ENCODE data around the gene HBEGF.
"Not testable (repeated sequence)": the region's sequence is repeated elsewhere in the genome, so short reads cannot be mapped to it uniquely, and the experiment has no call there.

Gene HBEGF

DNA sequence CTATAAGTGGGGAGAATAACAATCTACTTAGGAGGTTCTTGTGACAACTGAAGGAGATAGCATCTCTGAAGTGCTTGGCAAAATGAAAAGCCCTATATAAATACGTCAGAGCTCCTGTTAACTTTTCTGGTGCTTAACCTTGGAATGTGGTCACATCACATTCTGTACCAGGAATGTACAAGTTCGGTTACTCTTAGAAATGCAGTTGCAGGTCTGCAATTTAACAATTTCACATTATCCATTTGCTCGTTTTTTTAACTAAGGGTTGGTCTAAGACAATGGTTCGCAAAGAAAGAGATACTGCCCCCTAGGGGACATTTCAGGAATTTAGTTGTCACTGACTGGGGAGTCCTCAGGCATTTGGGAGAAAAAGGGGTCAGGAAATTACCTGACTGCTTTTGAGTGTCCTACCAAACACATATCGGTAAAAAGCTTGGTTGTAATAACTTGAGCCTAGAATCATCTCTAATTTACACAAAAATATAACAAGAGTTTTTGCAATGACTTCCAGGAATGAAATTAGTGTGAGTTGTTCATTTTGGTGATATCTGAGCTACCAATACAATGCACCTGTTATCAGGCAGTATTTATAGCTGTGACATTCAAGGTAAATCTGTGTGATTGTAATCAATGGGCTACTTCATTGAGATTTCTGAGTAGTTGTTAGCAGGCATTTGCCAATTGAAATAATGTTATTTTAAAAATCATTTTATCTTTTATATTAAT, 5.4 kb upstream of the HBEGF start:
- Histone ChIP-seq H3K9me3 (ENCODE audit: control insufficient read depth, insufficient read depth, low read length) (no peaks in the 10 kb centered on the region), H3K9ac (ENCODE audit: low read depth, low read length) (no peak overlapping the region), H3K4me1 (ENCODE audit: insufficient read depth, low read length) (peaks cover 12% of the 10 kb centered on the region; the same call in 1 of the 2 replicates), H3K36me3 (ENCODE audit: insufficient read depth, low read length) (no peaks in the 10 kb centered on the region)

DNA sequence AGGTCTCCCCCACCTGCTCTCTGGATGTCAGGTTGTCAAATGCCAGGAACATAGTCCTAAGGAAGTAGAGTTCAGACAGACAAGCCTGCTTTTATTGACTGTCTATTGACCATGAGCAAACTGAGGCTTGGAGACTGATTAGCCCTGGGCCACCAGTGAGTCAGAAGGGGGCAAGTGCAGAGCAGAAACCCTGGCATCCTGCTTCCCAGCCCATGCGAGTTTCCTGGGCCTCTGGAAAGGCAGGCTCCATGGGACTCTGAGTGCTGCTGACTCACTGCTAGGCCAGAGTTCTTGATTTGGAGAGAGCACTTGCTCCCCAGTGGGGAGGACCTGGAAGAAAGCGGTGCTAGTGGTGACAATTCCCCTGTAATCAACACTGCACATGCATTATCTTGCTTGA, 2.8 kb upstream of the HBEGF start:
- no peaks in the 10 kb centered on the region for H3K36me3 ChIP-seq (ENCODE audit: insufficient read depth, low read length)
- peaks cover 17% of the 10 kb centered on the region for H3K4me1 ChIP-seq (ENCODE audit: insufficient read depth, low read length)
- no peaks in the 10 kb centered on the region for H3K9me3 ChIP-seq (ENCODE audit: control insufficient read depth, insufficient read depth, low read length)
- no peak overlapping the region for H3K9ac ChIP-seq (ENCODE audit: low read depth, low read length)

DNA sequence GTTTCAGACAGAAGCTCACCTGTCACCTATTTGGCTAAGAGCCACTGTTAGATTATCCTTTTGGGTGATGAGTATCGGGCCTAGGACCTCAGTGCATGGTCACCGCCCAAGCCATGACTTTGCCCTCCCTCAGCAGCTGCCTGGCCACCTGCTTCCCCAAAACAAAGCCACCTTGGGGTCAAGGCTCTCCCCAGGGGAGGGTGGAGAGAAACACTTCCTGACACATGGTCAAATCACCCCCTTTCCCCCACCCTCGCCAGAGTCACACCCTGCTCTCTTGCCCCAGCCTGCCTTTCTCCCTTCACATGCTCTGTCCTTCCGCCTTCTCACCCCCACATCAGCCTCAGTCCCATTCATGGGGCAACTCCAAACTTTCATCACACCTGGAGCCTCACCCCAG, 1.7 kb upstream of the HBEGF start:
- H3K9ac ChIP-seq (ENCODE audit: low read depth, low read length) = no peak overlapping the region
- H3K9me3 ChIP-seq (ENCODE audit: control insufficient read depth, insufficient read depth, low read length) = no peaks in the 10 kb centered on the region
- H3K4me1 ChIP-seq (ENCODE audit: insufficient read depth, low read length) = peaks cover 17% of the 10 kb centered on the region
- no peaks in the 10 kb centered on the region for H3K36me3 ChIP-seq (ENCODE audit: insufficient read depth, low read length)

DNA sequence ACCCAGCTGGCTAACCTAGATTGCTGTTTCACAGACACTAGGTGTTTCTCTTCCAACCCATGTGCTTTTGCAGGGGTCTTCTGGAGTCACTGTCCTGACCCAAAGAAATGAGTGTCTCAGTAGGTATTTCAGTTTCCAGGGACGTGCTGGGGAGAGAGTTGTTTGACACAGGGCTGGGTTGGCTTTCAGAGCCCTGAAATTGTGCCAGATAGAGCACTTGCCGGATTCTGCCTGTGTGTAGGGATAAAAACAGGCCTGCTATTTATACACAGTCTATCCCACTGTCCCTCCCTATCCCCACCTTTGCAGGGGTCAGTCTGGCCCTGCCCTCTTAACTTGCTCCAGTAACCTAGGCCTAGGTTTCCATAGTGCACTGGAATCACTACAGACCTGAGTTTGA, 957 bp upstream of the HBEGF start:
- no peak overlapping the region for H3K9ac ChIP-seq (ENCODE audit: low read depth, low read length)
- H3K4me1 ChIP-seq (ENCODE audit: insufficient read depth, low read length) = peaks cover 17% of the 10 kb centered on the region
- H3K36me3 ChIP-seq (ENCODE audit: insufficient read depth, low read length) = no peaks in the 10 kb centered on the region
- H3K9me3 ChIP-seq (ENCODE audit: control insufficient read depth, insufficient read depth, low read length) = no peaks in the 10 kb centered on the region

DNA sequence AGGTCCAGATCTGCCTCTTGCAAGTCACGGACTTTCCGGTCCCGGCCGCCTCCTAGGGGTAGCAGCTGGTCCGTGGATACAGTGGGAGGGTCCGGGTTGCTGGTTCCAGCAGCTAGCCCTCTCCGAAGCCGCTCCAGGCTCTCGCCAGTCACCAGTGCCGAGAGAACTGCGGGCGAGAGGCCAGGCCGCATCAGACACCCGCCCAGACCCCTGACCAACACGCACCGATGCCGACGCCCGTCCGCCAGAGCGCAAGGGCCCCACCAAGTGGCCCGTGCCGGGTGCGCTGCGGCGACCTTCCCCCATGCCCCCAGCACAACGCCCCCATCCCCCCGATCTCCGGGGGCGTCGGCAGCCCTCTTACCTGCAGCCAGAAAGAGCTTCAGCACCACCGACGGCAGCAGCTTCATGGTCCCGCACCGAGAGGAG, 470 bp downstream of the HBEGF start:
- Histone ChIP-seq H3K36me3 (ENCODE audit: insufficient read depth, low read length) (no peaks in the 10 kb centered on the region), H3K4me1 (ENCODE audit: insufficient read depth, low read length) (peaks cover 17% of the 10 kb centered on the region), H3K9me3 (ENCODE audit: control insufficient read depth, insufficient read depth, low read length) (no peaks in the 10 kb centered on the region), H3K9ac (ENCODE audit: low read depth, low read length) (peak overlapping the region; percentile 66; the same call in 1 of the 2 replicates)

DNA sequence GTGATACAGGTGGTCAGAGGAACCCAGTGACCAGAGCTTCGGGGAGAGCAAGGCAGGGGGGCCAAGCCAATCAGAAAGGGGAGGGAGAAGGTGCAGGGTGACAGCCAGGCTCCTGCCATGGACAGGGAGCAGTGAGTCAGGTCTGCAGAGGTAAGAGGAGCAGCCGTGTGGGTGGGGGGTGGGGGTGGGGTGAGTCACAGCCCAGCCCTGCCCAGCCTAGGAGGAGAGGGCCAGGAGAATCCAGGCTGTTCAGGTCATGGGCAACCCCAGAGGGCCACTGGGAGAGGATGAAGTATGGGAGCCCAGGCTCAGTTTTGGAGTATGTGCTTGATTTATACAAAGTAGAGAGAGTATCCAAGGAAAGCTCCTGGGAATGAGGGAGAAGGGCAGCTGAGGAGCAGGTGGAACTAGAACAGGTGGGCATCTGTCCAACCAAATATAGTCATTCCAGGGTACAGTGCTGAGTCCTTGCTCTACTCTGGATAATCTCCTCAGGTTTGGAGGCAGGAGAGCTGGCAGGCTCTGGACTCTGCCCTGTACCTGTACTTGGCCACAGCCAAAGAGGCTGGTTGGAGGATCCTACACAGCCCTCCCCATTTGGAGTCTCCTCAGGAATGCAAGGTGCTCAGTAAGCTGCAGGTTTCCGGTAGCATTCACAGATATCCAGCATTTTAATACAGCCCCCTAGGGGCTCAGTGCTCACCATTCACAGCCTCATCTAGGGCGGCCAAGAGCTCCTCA, 1.6 kb downstream of the HBEGF start:
- H3K9me3 ChIP-seq (ENCODE audit: control insufficient read depth, insufficient read depth, low read length) = no peaks in the 10 kb centered on the region
- peaks cover 17% of the 10 kb centered on the region for H3K4me1 ChIP-seq (ENCODE audit: insufficient read depth, low read length)
- H3K9ac ChIP-seq (ENCODE audit: low read depth, low read length) = peak overlapping the region; percentile 22; the same call in 1 of the 2 replicates
- H3K36me3 ChIP-seq (ENCODE audit: insufficient read depth, low read length) = no peaks in the 10 kb centered on the region

DNA sequence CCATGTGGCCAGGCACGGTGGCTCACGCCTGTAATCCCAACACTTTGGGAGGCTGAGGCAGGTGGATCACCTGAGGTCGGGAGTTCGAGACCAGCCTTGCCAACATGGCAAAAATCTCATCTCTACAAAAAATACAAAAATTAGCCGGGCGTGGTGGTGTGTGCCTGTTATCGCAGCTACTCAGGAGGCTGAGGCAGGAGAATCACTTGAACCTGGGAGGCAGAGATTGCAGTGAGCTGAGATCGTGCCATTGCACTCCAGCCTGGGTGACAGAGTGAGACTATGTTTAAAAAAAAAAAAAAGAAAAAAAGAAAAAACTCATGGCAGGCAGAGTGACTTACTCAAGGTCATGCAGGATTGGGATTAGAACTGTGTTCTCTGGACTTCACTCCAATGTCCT, 2.6 kb downstream of the HBEGF start:
- not testable (repeated sequence) for H3K36me3 ChIP-seq (ENCODE audit: insufficient read depth, low read length); H3K9ac ChIP-seq (ENCODE audit: low read depth, low read length)

DNA sequence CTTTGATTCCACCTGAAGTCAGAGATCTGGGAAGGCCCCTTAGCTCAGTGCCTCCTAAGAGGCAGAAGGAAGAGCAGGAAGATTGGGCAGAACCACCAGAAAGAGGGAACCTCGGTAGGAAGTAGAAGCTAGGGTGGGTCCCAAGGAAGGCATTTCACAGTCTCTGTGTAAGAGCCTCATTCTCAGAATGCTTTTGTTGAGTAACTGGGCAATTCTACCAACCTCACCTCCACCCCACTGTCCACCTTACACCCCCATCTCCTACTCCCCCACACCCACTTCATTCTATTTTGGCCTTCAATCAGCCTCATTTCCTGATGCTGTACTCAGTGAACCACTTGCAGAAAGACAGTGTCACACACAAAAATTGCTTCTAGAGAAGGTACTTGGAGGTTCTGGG, 3.5 kb downstream of the HBEGF start:
- peaks cover 9% of the 10 kb centered on the region for H3K4me1 ChIP-seq (ENCODE audit: insufficient read depth, low read length)

More for the DNA sequence above, 2.6 kb downstream of the HBEGF start:
- not testable (repeated sequence) for H3K9me3 ChIP-seq (ENCODE audit: control insufficient read depth, insufficient read depth, low read length); H3K4me1 ChIP-seq (ENCODE audit: insufficient read depth, low read length)

DNA sequence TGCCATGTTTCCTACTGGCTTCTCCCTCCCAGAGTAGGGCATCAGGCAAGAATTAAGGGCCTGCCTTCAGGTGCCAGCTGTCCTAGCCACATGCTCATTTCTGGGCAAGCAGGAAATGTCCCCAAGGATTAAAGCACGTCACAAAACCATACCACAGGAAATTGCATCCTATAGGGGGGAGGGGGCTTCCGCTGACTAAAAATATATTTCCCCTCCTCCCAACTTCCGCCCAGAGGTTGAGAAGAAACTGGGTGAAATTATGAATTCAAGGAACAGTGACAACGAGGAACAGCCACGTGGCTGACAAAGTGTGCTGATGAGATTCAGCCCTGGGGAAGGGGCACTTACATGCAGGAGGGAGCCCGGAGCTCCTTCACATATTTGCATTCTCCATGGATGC, 4.1 kb downstream of the HBEGF start:
- Histone ChIP-seq H3K36me3 (ENCODE audit: insufficient read depth, low read length) (no peaks in the 10 kb centered on the region), H3K9ac (ENCODE audit: low read depth, low read length) (no peak overlapping the region), H3K4me1 (ENCODE audit: insufficient read depth, low read length) (peaks cover 9% of the 10 kb centered on the region), H3K9me3 (ENCODE audit: control insufficient read depth, insufficient read depth, low read length) (no peaks in the 10 kb centered on the region)

More for the DNA sequence above, 3.5 kb downstream of the HBEGF start:
- H3K9me3 ChIP-seq (ENCODE audit: control insufficient read depth, insufficient read depth, low read length) = no peaks in the 10 kb centered on the region
- H3K9ac ChIP-seq (ENCODE audit: low read depth, low read length) = no peak overlapping the region
- H3K36me3 ChIP-seq (ENCODE audit: insufficient read depth, low read length) = no peaks in the 10 kb centered on the region

DNA sequence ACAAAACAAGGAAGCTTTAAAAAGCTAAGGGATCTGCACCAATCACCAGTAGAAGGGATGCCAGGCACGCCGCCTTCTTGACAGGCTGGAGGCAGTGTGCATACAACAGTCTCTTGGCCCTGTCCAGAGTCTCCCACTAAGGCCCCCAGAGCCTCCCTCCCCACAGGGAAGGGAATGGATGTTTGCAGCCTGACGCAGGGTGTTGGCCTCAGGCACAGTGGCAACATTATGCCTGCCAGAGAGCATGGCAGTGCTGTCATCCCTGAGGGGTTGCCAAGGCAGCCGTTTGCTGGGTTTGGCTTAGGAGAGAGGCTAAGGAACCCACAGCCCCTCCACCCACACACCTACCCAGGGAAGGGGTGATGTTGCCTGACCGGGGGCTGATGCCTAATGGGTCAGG, 4.8 kb downstream of the HBEGF start:
- H3K9me3 ChIP-seq (ENCODE audit: control insufficient read depth, insufficient read depth, low read length) = no peaks in the 10 kb centered on the region
- H3K4me1 ChIP-seq (ENCODE audit: insufficient read depth, low read length) = peaks cover 5% of the 10 kb centered on the region
- no peak overlapping the region for H3K9ac ChIP-seq (ENCODE audit: low read depth, low read length)
- no peaks in the 10 kb centered on the region for H3K36me3 ChIP-seq (ENCODE audit: insufficient read depth, low read length)

DNA sequence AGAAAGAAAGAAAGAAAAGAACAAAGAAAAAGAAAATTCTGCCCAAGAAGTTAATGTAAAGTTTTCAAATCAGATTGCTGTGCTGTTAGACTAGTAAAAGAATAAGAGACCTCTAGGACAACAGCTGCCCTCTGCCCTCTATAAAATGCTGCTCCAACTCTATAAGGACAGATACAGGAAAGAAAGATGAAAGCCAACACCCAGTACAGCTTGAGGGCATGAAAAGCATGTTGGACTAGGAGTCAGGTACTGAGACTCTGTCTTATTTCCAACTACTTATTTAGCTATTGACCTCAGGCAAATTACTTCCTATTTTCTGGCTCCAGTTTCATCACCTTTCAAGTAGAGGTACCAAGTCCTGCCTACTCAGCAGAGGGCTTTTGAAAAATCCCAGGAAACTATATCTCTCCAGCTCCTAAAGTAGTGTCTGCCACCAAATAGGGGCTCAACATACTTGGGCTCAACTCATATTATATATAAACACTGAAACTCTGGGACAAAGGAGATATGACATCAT, 5.7 kb downstream of the HBEGF start:
- no peak overlapping the region for H3K9ac ChIP-seq (ENCODE audit: low read depth, low read length)
- peaks cover 5% of the 10 kb centered on the region for H3K4me1 ChIP-seq (ENCODE audit: insufficient read depth, low read length)
- no peaks in the 10 kb centered on the region for H3K36me3 ChIP-seq (ENCODE audit: insufficient read depth, low read length)
- H3K9me3 ChIP-seq (ENCODE audit: control insufficient read depth, insufficient read depth, low read length) = no peaks in the 10 kb centered on the region

DNA sequence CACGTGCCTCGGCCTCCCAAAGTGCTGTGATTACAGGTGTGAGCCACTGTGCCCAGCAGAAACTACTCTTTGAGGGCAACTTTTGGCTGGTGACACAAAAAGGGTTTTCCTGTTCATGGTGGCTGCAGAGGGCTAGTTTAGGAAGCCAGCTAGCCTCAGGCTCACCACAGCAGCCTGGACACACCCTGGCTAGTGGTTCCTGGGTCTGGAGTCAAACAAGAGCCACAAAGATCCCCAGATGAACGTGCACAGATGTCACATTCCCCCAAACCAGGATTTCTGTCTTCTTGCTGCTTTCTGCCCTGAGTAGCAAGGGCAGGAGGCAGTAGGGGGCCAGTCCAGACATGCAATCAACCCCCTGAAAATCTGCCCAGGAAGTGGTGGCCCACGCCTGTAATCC, 6.8 kb downstream of the HBEGF start:
- H3K9ac ChIP-seq (ENCODE audit: low read depth, low read length) = no peak overlapping the region
- no peaks in the 10 kb centered on the region for H3K4me1 ChIP-seq (ENCODE audit: insufficient read depth, low read length)
- no peaks in the 10 kb centered on the region for H3K36me3 ChIP-seq (ENCODE audit: insufficient read depth, low read length)
- H3K9me3 ChIP-seq (ENCODE audit: control insufficient read depth, insufficient read depth, low read length) = no peaks in the 10 kb centered on the region

DNA sequence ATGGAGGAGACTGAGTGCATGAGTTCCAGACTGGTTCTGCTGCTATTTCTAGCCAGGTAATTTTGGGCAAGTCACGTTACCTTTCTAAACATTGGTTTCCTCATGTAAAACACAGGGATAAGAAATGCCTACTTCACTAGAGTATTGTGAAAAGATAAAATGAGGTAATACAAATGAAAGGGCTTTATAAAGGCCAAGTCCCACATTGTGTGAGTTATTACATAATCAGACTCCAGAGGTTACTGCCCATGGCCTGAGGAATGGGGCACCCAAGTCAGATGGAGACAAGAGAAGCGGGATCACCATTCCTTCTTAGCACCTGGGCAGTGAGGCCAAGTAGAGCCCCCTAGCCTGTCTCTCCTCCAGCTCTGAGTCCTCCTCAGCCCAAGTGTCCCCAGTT, 7.5 kb downstream of the HBEGF start:
- no peaks in the 10 kb centered on the region for H3K36me3 ChIP-seq (ENCODE audit: insufficient read depth, low read length)
- H3K9me3 ChIP-seq (ENCODE audit: control insufficient read depth, insufficient read depth, low read length) = no peaks in the 10 kb centered on the region
- H3K9ac ChIP-seq (ENCODE audit: low read depth, low read length) = no peak overlapping the region
- no peaks in the 10 kb centered on the region for H3K4me1 ChIP-seq (ENCODE audit: insufficient read depth, low read length)

DNA sequence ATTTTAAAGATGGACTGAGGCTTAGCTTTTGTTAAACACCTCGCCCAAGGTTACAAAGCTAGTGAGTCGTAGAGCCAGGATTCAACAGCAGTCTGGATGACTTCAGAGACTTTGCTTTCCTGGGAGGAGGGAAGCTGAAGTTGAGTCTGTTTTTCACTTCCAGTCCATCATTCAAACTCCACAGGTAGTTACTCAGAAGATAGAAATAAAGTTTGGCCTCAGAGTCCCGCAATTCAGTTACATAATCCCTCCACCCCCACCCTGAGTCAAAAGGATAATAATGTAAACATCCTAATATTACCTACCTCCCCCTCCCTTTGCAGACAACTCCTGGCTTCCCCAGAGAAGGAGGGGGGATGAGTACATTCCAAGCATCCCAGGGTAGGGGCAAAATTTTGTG, 8.1 kb downstream of the HBEGF start:
- H3K9me3 ChIP-seq (ENCODE audit: control insufficient read depth, insufficient read depth, low read length) = no peaks in the 10 kb centered on the region
- H3K4me1 ChIP-seq (ENCODE audit: insufficient read depth, low read length) = no peaks in the 10 kb centered on the region
- H3K9ac ChIP-seq (ENCODE audit: low read depth, low read length) = no peak overlapping the region
- no peaks in the 10 kb centered on the region; the same call in 1 of the 2 replicates for H3K36me3 ChIP-seq (ENCODE audit: insufficient read depth, low read length)

DNA sequence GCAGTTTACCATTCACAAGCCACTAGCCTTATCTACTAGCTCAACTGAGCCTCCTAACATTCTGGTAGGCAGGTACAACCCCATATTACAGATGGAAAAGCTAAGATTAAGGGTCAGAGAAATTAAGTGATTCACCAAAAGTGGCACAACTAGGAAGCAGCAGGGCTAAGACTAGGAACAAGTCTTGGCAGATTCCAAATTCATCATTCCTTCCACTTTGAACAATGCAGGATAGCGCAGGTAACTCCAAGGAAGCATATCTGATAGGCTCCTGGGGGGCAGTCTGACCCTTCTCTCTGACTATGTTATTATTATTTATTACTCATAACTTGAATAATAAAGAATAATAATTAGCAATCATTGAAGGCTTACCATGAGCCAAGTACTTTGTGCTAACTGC, 8.5 kb downstream of the HBEGF start:
- Histone ChIP-seq H3K4me1 (ENCODE audit: insufficient read depth, low read length) (no peaks in the 10 kb centered on the region), H3K9ac (ENCODE audit: low read depth, low read length) (no peak overlapping the region), H3K9me3 (ENCODE audit: control insufficient read depth, insufficient read depth, low read length) (no peaks in the 10 kb centered on the region), H3K36me3 (ENCODE audit: insufficient read depth, low read length) (no peaks in the 10 kb centered on the region; the same call in 1 of the 2 replicates)

Measured in ES-I3 (cell line).